ENCODE results near the gene DOCK1. TPM values are rescaled to one million over a fixed set of nuclear protein-coding genes. Genes with fewer than 3 reads are reported as not detected.

The DOCK1 gene
- total RNA-seq, 2 donors from 2014 or later = 0.34 to 0.67 TPM

DNA sequence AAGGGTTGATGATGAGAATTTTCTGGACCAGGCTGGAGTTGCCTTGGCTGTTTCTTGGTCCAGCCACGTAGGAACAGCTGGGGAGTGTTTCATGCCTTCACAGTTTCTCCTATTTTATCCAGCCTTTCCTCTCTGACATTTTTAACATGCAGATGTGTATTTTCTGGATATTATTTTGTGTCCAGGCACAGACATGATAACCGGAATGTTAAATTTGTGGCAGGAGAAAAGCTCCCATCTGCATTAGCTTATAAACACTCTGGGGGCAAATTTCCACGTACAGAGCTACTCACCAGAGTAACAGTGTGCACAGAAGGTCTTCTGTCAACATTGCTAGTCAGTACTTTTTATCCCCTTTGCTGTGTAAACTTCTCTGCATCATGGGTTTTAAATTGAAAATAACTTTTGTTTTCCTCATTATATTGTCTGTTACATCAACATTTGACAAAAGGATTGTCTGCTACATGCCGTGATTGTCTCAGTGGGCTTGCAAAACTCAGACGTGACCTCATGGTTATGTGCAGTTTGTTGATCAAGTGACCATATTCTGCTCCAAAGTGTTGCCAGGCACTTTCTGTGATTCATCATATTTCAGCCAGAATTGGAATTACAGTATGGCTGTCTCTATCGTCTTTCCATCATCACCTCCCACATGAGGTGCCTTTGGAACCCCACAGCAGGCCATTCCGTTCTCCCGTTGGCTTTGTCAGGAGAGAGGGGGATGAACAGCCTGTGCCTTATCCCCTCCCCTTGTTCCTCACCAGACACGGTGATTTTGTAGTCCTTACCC, 249.8 kb downstream of the DOCK1 start:
- no peaks in the 10 kb centered on the region for H3K36me3 Mint-ChIP-seq (ENCODE audit: low read depth)
- no peaks in the 10 kb centered on the region for H3K27me3 Mint-ChIP-seq
- H3K4me1 Mint-ChIP-seq = no peaks in the 10 kb centered on the region
- H3K27ac Mint-ChIP-seq = no peak overlapping the region
- no peak overlapping the region for H3K4me3 Mint-ChIP-seq
- no peak for ATAC-seq (replicated peaks)
- H3K9me3 Mint-ChIP-seq = no peaks in the 10 kb centered on the region

DNA sequence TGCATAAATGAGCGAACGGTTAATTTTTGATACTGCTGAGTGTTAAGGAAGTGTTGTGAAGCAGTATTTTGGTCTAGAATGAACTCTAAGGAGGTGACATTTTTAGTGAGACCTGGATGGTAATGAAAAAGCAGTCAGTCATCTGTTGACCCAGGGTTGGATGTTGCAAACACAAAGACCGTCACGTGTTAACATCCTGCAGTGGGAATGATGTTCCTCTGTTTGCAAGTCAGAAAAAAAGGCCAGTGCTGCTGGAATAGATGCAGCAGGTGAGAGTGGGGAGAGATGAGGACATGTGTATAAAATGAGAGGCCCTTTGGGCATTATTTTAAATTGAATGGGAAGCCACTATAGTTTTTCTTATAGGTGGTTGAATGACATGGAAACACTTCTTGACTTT, 251.9 kb downstream of the DOCK1 start:
- Mint-ChIP-seq H3K4me3 (no peak overlapping the region), H3K9me3 (no peaks in the 10 kb centered on the region), H3K4me1 (no peaks in the 10 kb centered on the region), H3K27ac (no peak overlapping the region), H3K27me3 (peaks cover 3% of the 10 kb centered on the region), H3K36me3 (ENCODE audit: low read depth) (no peaks in the 10 kb centered on the region)
- no peak for ATAC-seq (replicated peaks)

DNA sequence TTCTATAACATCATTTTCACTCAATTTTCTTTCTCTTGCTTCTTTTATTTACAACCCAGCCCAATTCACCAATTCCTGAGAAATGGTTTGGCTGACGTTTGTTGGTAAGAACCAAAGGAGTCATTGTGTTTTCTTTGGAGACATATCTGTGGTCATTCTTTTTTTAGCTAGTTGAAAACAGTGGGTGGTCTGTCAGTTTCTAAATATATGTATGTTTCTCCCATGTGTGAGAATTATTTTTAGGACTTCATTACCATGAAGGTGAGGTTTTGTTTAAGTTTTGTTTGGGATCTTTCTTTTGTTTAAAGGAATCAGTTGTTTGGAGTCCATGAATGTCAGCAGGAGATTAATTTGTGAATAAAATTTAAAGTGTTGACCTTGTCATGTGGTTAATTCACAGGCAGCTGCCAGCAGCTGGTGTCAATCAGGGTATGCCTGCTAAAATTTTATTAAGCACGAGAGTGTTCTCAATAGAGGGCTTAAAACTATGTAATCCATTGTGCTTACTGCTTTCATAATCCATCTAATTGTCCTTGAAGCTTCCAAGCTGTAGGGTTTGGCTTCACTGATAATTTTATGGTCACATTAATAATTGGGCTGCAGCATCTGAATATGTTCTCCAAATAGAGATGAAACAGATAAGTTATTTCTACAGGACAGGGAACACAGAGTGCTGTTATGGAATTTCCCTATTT, 252.4 kb downstream of the DOCK1 start:
- Mint-ChIP-seq H3K27me3 (peaks cover 3% of the 10 kb centered on the region), H3K4me3 (no peak overlapping the region), H3K36me3 (ENCODE audit: low read depth) (no peaks in the 10 kb centered on the region), H3K4me1 (no peaks in the 10 kb centered on the region), H3K9me3 (no peaks in the 10 kb centered on the region), H3K27ac (no peak overlapping the region)
- ATAC-seq (replicated peaks) = no peak

DNA sequence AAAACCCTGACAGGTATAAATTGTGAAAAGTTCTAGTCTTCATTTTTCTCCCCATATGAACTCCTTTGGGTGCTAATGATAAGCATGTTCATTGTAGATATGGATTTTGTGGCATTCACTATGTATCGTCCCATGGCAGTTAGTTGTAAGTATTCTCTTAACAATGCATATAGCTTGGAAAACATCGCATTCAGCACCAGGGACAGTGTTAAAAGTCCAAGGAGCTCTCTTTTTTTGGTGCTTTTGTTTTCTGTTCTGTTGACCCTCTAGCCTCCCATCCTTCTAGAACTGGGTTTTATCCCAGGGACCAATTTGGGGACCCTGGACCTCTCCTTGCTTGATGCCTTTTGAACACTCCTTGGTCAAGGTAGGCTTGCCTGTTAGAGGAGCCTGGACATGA, 253.4 kb downstream of the DOCK1 start:
- H3K4me3 Mint-ChIP-seq = no peak overlapping the region
- H3K9me3 Mint-ChIP-seq = no peaks in the 10 kb centered on the region
- peaks cover 3% of the 10 kb centered on the region for H3K27me3 Mint-ChIP-seq
- no peaks in the 10 kb centered on the region for H3K36me3 Mint-ChIP-seq (ENCODE audit: low read depth)
- no peaks in the 10 kb centered on the region for H3K4me1 Mint-ChIP-seq
- H3K27ac Mint-ChIP-seq = no peak overlapping the region
- ATAC-seq (replicated peaks) = no peak

DNA sequence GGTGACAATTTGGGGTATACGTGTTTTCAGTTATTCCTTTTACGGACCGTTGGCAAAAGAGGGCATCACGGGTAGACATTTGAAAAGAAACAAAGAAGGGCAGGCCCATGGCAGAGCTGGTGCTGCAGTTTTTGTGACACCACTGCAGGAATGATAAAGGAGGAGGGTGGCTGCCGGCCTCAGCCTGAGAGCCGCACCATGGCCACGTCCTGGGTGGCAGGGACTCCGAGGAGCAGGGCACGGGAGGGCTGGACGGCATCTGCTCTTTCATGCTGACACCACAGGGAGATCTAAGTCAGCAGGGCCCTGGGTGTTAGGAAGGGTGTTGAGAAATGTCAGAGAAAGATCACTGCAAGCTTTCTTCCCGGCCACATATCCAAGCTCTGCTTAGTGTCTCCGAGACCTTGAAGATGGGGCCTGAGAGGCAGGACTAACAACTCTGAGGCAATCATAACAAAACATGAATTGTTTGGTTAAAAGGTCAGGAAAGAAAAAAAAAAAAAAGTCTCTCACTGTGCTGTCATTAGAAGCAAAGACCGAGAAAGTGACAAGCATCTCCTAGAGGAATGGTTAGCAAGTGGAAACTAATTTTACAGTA, 254.5 kb downstream of the DOCK1 start:
- no peaks in the 10 kb centered on the region for H3K4me1 Mint-ChIP-seq
- H3K4me3 Mint-ChIP-seq = no peak overlapping the region
- no peaks in the 10 kb centered on the region for H3K9me3 Mint-ChIP-seq
- peaks cover 3% of the 10 kb centered on the region for H3K27me3 Mint-ChIP-seq
- H3K36me3 Mint-ChIP-seq (ENCODE audit: low read depth) = no peaks in the 10 kb centered on the region
- ATAC-seq (replicated peaks) = no peak
- no peak overlapping the region for H3K27ac Mint-ChIP-seq

DNA sequence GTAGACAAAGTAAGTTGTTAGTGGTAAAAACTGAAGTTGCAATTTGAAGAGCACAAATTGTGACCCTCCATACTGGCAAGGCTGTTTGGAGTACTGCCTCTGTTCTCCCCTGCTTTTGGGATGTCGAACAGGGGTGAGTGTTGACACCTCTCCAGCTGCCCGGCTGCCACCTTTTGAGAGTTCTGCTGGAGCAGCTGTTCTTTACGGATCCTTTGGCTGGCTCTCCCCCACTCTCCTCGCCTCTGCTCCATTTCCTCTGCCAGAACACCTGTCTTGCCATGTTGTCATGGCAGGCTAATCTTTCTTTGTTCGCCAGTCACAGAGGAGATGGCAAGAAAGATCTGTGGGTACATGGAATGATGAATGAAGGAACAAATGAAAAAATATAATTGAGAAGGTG, 256.3 kb downstream of the DOCK1 start:
- ATAC-seq (replicated peaks) = no peak
- H3K27me3 Mint-ChIP-seq = peaks cover 3% of the 10 kb centered on the region
- no peaks in the 10 kb centered on the region for H3K4me1 Mint-ChIP-seq
- no peak overlapping the region for H3K27ac Mint-ChIP-seq
- H3K36me3 Mint-ChIP-seq (ENCODE audit: low read depth) = no peaks in the 10 kb centered on the region
- no peak overlapping the region for H3K4me3 Mint-ChIP-seq
- no peaks in the 10 kb centered on the region for H3K9me3 Mint-ChIP-seq

DNA sequence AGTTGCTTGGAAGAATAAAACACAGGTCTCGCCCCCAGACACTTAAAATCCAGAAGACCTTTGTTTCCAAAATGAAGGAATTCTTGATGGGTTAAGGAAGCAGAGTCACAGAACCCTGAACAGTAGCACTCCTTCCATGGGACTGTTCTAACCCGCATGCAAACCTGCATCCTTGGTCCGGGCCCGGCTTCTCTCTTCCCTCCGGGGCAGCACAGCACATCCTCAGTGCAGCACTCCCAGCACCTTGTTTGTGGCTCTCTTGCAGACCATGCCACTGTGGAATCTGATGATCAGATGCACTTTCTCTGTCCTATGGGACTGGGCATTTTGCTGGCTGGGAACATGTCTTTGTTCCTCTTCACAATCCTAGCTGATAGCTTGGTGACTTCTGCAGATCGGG, 257.6 kb downstream of the DOCK1 start:
- Mint-ChIP-seq H3K4me3 (no peak overlapping the region), H3K27me3 (peaks cover 3% of the 10 kb centered on the region), H3K9me3 (no peaks in the 10 kb centered on the region), H3K36me3 (ENCODE audit: low read depth) (no peaks in the 10 kb centered on the region), H3K27ac (no peak overlapping the region), H3K4me1 (no peaks in the 10 kb centered on the region)
- no peak for ATAC-seq (replicated peaks)

DNA sequence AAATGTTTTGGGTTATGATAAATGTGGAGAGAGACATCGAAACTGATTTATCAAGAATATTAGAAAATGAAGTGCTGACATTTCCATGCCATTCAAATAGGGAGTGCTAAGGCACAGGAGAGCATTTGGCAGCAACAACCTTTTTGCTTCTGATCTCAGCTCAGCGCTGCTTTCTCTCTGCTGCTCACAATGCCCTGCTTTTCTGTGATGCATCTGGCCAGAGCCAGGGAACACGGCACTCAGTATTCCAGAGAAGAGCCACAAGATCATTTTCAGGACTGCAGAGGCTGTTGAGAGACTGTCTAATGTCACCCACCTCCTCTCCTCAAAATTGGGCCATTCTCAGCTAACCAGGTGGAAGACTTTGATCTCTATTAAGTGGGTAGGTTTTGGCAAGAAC, 263.0 kb downstream of the DOCK1 start:
- Mint-ChIP-seq H3K27ac (no peak overlapping the region), H3K27me3 (no peaks in the 10 kb centered on the region), H3K4me1 (no peaks in the 10 kb centered on the region), H3K4me3 (no peak overlapping the region), H3K36me3 (ENCODE audit: low read depth) (no peaks in the 10 kb centered on the region), H3K9me3 (no peaks in the 10 kb centered on the region)
- no peak for ATAC-seq (replicated peaks)

DNA sequence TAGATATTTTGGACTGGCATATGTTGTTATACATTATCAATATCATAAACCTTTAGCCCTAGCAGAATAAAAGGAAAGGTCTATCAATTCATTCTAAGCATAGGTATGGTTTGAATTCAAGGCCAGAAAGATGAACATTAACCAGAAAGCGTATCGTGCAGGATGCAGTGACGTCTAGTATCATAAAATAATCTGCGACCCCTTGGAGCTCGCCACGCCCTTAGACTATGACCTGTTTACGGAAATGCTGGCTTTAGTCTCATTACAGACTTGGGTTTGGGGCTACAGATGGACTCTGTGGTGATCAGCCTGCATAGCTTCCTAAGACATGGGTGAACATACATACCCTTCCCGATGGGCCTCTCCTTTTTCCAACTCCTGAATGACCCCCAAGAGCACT, 269.6 kb downstream of the DOCK1 start:
- no peaks in the 10 kb centered on the region for H3K4me1 Mint-ChIP-seq
- no peak for ATAC-seq (replicated peaks)
- no peaks in the 10 kb centered on the region for H3K9me3 Mint-ChIP-seq
- H3K36me3 Mint-ChIP-seq (ENCODE audit: low read depth) = no peaks in the 10 kb centered on the region
- H3K27ac Mint-ChIP-seq = no peak overlapping the region
- no peaks in the 10 kb centered on the region for H3K27me3 Mint-ChIP-seq
- no peak overlapping the region for H3K4me3 Mint-ChIP-seq

DNA sequence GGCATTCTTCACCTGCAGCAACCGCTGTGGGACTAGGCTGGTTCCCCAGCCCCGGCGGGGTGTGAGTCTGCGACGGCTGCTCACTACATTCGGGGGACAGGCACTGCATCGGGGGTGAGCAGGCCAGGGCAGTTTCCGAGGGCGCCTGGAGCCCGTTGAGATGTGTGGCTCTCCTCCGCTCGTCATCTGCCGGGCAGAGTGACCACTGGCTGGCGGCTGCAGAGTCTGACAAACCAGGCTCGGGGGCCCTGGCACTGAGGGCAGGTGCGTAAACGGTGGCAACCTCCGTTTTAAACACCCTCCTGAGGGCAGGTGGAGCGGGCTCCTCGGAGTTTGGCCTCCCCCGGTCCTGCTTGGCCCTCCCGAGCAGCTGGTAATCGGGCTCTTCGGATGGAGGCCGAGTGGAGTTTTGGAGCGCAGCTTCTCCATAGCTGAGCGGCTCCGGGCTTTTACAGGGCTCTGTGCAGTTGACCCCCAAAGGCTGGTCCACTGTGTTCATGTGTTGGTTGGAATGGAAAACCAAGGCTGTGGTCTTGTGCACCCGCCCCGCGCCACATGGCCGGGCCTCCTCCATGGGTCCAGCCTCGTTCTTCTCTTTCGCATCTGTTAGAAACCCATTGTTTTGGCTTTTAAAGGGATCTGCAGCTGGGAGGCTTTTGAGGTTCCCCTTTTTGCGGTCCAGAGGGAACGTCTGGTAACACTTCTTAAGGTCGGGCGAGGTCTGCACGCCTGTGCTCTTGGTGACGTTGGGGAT, 270.3 kb downstream of the DOCK1 start:
- no peaks in the 10 kb centered on the region for H3K27me3 Mint-ChIP-seq
- no peak overlapping the region for H3K4me3 Mint-ChIP-seq
- no peaks in the 10 kb centered on the region for H3K9me3 Mint-ChIP-seq
- no peak overlapping the region for H3K27ac Mint-ChIP-seq
- no peak for ATAC-seq (replicated peaks)
- H3K4me1 Mint-ChIP-seq = no peaks in the 10 kb centered on the region
- no peaks in the 10 kb centered on the region for H3K36me3 Mint-ChIP-seq (ENCODE audit: low read depth)

DNA sequence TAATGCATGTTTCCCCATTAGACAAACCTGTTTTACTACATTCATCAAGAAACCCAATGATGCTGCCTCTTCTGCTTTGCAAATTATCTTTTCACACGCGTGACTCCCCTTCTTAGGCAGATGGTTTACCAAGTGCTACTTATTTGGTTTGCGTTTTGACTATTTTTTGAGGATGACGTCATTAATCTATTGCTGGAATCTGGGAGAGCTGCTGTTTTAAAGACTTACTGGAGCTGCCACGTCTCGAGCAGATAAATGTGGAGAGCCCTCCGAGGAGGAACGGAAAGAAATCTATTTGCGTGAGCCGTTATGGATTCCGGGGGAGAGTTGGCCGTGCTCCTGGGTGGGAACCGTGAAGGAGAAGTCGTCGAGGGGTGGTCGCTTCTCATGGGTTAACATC, 271.4 kb downstream of the DOCK1 start:
- Mint-ChIP-seq H3K9me3 (no peaks in the 10 kb centered on the region), H3K36me3 (ENCODE audit: low read depth) (no peaks in the 10 kb centered on the region), H3K27ac (no peak overlapping the region), H3K4me1 (no peaks in the 10 kb centered on the region), H3K27me3 (no peaks in the 10 kb centered on the region), H3K4me3 (no peak overlapping the region)
- no peak for ATAC-seq (replicated peaks)

DNA sequence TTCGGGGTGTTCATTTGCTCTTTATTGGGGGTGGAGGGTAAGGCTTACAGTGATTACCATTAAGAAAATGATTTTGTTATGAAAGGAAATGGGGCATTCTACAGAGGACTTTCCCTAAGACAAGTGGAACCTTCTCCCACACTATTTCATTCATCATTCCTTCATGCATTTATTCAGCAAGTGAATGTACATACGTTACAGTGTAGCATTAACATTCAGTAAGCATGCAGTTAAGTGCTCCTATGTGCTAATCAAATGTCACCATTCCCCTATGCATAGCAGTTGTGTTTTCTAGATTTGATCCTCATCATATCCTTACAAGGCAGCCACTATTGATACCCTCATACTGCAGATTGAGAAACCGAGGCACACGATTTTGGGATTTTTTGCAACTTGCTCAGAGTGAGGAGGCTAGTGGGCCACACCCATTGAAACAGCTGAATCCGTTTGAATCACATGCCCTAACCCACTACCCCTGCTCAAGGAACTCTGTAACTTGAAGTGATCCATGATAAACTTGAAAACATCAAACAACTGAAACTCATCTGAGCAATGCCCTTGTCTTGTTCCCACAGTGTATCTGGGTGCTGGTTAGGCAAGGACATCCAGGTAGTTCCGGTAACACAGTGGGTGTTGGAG, 274.5 kb downstream of the DOCK1 start:
- Mint-ChIP-seq H3K36me3 (ENCODE audit: low read depth) (no peaks in the 10 kb centered on the region), H3K4me3 (no peak overlapping the region), H3K9me3 (no peaks in the 10 kb centered on the region), H3K4me1 (no peaks in the 10 kb centered on the region), H3K27ac (no peak overlapping the region), H3K27me3 (no peaks in the 10 kb centered on the region)
- ATAC-seq (replicated peaks) = no peak

DNA sequence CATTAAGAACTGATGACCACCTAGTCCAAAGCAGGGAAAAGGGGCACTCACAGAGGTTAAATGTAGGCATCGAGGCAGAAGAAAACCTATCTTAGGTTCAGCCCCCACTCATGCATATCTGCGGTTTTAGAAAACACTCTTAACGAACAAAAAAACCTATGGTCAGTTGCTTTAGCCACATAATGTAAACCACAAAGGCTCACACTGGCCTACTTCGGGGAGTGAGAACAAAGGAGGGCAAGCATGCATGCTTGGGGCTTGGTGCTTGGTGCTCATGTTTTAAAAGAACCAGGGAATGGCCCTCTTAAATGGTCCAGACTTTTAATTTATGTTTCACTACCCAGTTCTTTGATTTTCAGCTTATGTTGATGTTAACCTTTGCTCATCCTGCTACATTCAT, 276.9 kb downstream of the DOCK1 start:
- H3K4me3 Mint-ChIP-seq = no peak overlapping the region
- no peaks in the 10 kb centered on the region for H3K36me3 Mint-ChIP-seq (ENCODE audit: low read depth)
- H3K27me3 Mint-ChIP-seq = peaks cover 5% of the 10 kb centered on the region
- no peaks in the 10 kb centered on the region for H3K4me1 Mint-ChIP-seq
- H3K27ac Mint-ChIP-seq = no peak overlapping the region
- H3K9me3 Mint-ChIP-seq = peaks cover 4% of the 10 kb centered on the region
- ATAC-seq (replicated peaks) = no peak

DNA sequence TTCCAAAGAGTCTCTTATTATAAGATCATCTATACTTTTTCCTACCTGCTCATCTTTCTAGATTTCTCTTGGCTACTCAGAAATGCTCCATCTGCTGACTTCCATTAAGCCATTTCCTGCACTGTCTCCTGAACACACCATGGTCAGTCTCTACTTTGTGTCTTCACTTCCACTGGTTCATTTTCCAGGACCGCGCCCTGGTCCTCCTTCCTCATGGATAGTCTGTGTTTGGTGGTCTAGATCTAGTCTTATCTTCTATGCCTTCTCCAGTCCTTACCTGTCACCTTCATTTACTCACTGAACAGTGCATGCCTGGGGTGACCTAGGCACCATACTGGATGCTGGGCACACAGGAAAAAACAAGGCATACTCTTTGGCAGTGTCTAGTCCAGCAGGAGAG, 279.4 kb downstream of the DOCK1 start:
- H3K36me3 Mint-ChIP-seq (ENCODE audit: low read depth) = no peaks in the 10 kb centered on the region
- peaks cover 5% of the 10 kb centered on the region for H3K27me3 Mint-ChIP-seq
- H3K4me3 Mint-ChIP-seq = no peak overlapping the region
- no peak overlapping the region for H3K27ac Mint-ChIP-seq
- peaks cover 4% of the 10 kb centered on the region for H3K9me3 Mint-ChIP-seq
- no peak for ATAC-seq (replicated peaks)
- H3K4me1 Mint-ChIP-seq = no peaks in the 10 kb centered on the region
